ENCODE results near the gene CAMTA1. TPM values are rescaled to one million over a fixed set of nuclear protein-coding genes. Genes with fewer than 3 reads are reported as not detected.
"Not testable (repeated sequence)": the region's sequence is repeated elsewhere in the genome, so short reads cannot be mapped to it uniquely, and the experiment has no call there.

The CAMTA1 gene
- polyA plus RNA-seq, 5 donors = 41.0 to 56.5 (median 48.5) TPM

GRCh38 chr1:7688659-7689058, 903.4 kb downstream of the CAMTA1 start:
- DNase-seq = no peak

- DNase-seq = not testable (repeated sequence)
These were observed 904.1 kb downstream of the CAMTA1 start for GRCh38 chr1:7689307-7689706.

- DNase-seq = no peak
These were observed 904.8 kb downstream of the CAMTA1 start for GRCh38 chr1:7690076-7690475.

GRCh38 chr1:7690496-7691182, 905.4 kb downstream of the CAMTA1 start:
- DNase-seq = no peak

DNA sequence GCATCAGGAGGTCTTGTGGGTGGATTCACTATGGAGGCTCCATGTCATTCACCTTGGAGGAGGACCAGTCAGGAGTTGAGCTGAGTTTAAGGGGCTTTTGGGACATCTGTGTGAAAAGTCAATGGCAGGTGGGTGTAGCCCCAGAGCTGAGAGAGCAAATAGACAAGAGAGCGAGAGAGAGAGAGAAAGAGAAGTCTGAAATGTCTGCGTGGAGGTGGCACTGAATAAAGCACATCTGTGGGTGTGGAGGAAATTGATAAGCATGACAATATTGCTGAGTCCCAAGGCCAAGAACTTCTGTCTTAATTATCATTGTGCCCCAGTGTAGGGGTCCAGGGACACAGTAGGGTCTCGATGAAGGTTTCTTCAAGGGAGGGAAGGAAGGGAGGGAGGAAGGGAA, 906.3 kb downstream of the CAMTA1 start:
- no peak for DNase-seq

DNA sequence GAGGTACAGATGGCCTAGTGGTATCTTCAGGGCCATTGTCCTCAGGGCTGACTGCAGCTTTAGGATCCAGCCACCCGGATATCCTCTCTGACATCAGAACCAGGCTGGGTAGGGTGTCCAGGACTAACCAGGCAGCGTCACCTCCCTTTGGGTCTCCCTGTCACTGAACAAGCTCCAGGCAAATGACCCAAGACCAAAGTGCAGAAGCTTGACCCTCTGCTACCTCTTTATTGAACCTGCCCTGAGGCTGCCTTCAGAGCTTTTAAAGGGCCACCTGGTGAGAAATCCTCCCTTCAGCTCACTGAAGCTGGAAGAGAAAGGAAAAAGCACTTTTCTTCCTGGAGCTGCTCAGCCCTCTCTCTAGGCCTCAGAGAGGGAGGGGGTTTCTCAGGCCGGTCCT, 906.8 kb downstream of the CAMTA1 start:
- DNase-seq = no peak

DNA sequence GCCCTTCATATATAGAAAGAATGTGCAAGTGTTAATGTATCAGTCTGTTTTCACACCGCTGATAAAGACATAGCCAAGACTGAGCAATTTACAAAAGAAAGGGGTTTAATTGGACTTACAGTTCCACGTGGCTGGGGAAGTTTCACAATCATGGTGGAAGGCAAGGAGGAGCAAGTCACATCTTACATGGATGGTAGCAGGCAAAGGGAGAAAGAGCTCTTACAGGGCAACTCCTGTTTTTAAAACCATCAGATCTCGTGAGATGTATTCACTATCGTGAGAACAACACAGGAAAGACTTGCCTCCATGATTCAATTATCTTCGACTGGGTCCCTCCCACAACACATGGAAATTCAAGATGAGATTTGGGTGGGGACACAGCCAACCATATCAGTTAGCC, 907.8 kb downstream of the CAMTA1 start:
- not testable (repeated sequence) for DNase-seq

DNA sequence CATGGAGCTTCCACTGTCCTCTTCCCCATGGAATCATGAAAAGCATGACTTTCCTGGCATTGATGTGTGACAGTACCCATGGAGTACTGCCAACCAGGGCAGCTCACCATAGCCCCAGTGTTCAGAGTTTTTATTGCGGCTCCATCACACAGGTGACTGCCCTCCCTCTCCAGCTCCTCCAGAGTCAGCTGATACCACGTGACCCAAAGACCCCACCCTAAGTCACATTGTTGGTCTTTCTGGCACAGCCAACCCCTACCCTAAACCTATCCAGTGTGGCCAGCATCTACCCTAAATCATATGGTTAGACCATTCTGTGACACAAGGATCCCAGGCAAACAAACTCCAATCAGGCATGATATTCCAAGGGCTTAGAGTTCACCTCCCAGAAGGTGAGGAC, 908.4 kb downstream of the CAMTA1 start:
- no peak for DNase-seq

DNA sequence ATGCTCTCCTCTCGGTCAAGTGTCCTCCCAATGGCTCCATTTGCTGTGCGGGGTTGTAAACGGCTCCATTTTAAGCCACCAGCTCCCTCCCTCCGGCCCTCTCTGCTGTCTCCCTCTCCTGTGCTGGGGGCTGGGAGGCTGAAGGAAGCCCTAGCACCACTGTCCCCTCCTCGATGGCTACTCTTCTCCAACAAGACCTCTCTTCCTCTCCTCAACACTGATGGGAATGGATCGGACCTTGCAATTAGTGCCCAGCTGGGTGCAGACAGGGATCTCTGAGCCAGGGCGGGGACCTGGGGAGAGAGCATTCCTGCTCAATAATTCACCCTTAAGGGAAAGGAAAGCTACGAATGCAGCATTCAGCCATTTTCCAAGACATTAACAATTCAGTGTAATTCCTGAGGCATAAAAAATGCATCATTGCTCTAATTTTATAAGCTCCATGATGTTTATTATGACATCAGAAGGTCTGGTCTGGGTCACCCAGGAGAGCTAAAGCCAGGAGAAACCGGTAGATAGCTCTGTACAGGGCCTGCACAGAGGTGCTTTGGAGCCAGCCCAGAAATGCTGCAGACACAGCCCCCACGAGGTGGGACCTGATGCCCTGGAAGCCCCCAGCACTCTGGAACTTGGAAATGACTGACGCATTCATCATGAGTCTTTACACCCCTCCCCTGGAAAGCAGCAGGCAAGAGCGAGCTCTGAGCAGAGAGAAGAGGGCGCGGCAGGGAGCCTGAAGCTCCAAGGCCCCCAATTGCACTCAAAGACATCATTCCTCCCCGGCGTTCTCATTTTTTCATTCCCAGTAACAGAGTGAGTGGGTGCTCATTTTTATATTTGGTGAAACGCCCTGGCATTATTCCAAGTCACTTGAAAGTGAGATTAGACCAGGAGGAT, 909.6 kb downstream of the CAMTA1 start:
- DNase-seq = no peak

DNA sequence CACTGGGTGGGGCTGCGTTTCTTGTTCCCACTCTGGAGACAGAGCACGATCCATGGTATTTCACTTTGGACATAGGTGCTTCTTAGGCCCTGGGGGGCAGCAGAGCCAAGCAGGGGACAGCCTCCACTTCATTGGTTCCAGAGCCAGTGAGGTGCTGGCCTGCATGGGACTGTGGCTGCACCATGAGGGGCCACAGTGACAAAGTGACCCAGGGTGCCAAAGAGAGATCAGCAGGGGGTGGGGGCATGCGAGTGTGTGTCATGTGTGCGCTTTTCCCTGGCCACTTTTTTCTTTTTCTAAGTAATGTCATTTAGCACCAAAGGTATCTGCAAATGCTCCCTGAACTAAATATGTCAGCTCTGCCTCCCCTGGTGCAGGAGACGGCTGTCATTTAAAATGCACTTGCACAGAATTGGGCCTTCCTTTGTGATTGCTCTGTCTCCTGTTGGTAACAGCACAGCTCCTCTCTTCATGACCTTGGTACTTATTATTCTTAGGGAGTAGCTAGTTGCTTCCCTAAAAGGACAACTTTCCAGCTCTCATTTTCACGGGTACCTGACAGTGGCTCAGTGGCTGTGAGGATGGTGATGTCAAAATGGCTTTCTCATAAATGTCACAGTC, 910.4 kb downstream of the CAMTA1 start:
- DNase-seq = no peak

DNA sequence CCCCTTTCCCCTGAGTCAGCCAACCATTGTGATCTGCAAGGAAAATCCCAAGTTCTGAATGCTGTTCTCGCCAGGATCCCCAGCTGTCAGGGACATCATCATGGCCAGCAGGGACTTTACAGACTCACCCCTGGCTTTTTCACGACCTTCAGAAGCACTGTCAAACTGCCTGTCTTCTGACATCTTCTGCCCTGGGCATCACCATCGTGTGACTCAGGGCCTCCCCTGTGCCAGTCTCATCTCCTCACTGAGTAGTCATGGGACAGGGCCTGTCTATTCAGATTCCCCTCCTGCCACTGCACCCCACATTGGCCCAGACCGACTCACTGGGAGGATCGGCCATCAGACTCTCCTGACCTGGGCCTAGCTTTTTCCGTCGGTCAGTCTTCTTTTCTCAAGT, 913.4 kb downstream of the CAMTA1 start:
- DNase-seq = no peak

GRCh38 chr1:7702365-7702764, 917.1 kb downstream of the CAMTA1 start:
- DNase-seq = no peak

DNA sequence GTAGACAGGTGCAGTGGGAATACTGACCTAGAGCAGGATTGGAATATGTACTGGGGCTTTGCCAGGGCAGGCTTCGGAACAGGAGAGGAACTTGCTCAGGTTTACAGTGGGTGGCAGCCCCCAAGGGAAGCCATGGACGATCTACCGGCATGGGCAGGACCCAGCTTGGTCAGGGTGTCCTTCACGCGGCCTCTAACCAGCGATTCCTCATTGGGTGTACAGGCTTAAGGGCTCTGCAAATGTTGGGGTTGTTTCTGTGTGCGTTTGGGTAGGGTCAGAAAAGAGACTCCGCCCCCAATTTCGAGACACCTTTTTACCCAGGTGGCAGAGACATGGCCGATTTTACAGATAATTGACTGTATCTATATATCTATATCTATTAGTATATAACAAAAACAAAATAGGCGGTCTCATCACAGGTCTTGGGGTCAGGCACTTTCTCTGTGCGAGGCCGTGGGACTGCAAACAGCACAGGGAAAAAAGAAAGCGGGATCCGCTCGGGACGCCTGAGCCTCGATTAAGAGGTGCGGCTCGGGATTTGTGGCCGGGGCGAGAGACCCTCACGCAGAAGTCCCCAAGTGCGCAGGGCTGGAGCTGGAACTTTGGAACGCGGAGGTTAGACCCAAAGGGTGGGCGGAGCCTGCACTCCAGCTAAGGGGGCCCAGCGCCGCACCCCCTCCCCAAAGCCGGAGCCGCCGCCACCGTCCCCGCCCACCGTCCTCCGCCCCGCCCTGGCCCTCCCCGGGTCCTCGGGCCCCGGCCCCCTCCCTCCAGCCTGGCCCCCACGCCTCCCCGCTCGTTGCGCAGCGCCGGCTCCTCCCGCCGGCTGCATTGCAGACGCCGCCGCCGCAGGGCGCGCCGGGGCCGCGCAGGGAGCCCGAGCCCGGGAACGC, 918.3 kb downstream of the CAMTA1 start:
- DNase-seq = no peak

- DNase-seq = peak; percentile 90 to 92
These were observed 919.2 kb downstream of the CAMTA1 start for GRCh38 chr1:7704214-7705047.

GRCh38 chr1:7705048-7705907, 920.0 kb downstream of the CAMTA1 start:
- DNase-seq = no peak

- DNase-seq = no peak
These were observed 920.6 kb downstream of the CAMTA1 start for GRCh38 chr1:7705908-7706216.

GRCh38 chr1:7707527-7707926, 922.3 kb downstream of the CAMTA1 start:
- no peak for DNase-seq

DNA sequence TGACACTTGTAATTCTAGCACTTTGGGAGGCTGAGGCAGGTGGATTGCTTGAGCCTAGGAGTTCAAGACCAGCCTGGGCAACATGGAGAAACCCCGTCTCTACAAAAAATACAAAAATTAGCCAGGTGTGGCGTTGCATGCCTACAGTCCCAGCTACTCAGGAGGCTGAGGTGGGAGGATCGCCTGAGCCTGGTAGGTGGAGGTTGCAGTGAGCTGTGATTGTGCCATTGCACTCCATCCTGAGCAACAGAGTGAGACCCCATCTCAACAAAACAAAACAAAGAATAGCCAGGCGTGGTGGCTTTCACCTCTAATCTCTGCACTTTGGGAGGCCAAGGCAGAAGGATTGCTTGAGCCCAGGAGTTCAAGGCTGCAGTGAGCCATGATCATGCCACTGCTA, 922.8 kb downstream of the CAMTA1 start:
- DNase-seq = not testable (repeated sequence)

GRCh38 chr1:7710859-7711258, 925.6 kb downstream of the CAMTA1 start:
- no peak for DNase-seq
